Sigmoid colon (tissue), 4 donors: ENCODE results near the gene ESR1.

Experiments
- EP300 ChIP-seq, 4 donors: sonication (generic); formaldehyde crosslinking; IDR thresholded peaks; one replicate each; pipeline ENCODE4 v1.6.1; 2017; ENCODE audit warnings: antibody characterized with exemption in 4 of 4
- POLR2A ChIP-seq, 2 donors: fragments of 450-650 bp; IDR thresholded peaks; one replicate each; pipeline ENCODE4 v1.6.1; 2016; ENCODE audit warnings: antibody characterized with exemption in 2 of 2, mild to moderate bottlenecking in 2 of 2, moderate library complexity in 2 of 2
- POLR2AphosphoS5 ChIP-seq, 4 donors: sonication (generic); formaldehyde crosslinking; IDR thresholded peaks; one replicate each; pipeline ENCODE4 v1.6.1; 2017; ENCODE audit warnings: antibody characterized with exemption in 4 of 4

DNA sequence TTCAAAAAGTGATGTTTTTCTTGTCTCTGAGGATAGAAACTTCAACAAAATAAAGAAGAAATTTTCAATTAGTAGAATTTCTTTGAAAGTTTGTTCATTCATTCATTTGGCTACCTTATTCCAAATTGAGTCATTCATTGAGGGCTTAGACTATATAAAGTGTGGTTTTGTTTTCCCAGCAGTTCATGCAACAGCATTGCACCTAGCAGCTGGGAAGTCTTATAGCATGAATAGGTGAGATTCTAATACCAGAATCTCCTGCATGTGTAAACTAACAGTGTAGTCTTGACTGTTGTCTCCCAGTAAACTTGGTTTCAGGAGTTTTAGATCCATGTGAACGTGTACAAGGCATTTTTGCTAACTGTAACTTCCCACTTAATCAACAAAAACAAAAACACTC, 7.1 kb downstream of the ESR1 start:
- no peak for TF ChIP-seq EP300 (IDR thresholded peaks at IDR 0.05)
- no peak for TF ChIP-seq POLR2AphosphoS5 (IDR thresholded peaks at IDR 0.05)
- no peak for TF ChIP-seq POLR2A (IDR thresholded peaks at IDR 0.05)
